Duodenal mucosa (tissue), 2 donors: ENCODE results near the gene USP48.

Experiments used
- H3K27ac ChIP-seq: one replicate; pipeline ENCODE4 v1.7.0; 2013; ENCODE audit warnings: low read depth, low read length
- H3K27me3 ChIP-seq, 2 donors: one replicate each; pipeline ENCODE4 v1.7.0; 2013; ENCODE audit warnings: low read length in 2 of 2, control low read depth in 1 of 2; ENCODE audit not compliant: insufficient read depth in 2 of 2, control insufficient read depth in 1 of 2
- H3K36me3 ChIP-seq, 2 donors: one replicate each; pipeline ENCODE4 v1.7.0; 2013; ENCODE audit warnings: low read length in 2 of 2, control low read depth in 1 of 2; ENCODE audit not compliant: insufficient read depth in 2 of 2, control insufficient read depth in 1 of 2
- H3K4me1 ChIP-seq, 2 donors: one replicate each; pipeline ENCODE4 v1.7.0; 2013; ENCODE audit warnings: low read length in 2 of 2, control low read depth in 1 of 2; ENCODE audit not compliant: insufficient read depth in 2 of 2, control insufficient read depth in 1 of 2
- H3K4me3 ChIP-seq, 2 donors: one replicate each; pipeline ENCODE4 v1.7.0; 2013; ENCODE audit warnings: low read length in 2 of 2, low read depth in 1 of 2
- H3K9ac ChIP-seq, 2 donors: one replicate each; pipeline ENCODE4 v1.7.0; 2013; ENCODE audit warnings: low read length in 2 of 2, low read depth in 1 of 2
- H3K9me3 ChIP-seq, 2 donors: one replicate each; pipeline ENCODE4 v1.7.0; 2013; ENCODE audit warnings: low read length in 2 of 2, control low read depth in 1 of 2; ENCODE audit not compliant: control insufficient read depth in 1 of 2

The USP48 gene

GRCh38 chr1:21641076-21641475 is 141.9 kb downstream of the USP48 start:
- no peaks in the 10 kb centered on the region for H3K36me3 ChIP-seq
- no peak overlapping the region for H3K9ac ChIP-seq
- peak overlapping the region; percentile 42 for H3K27ac ChIP-seq
- H3K27me3 ChIP-seq: peaks cover 0 to 4% of the 10 kb centered on the region in 2 donors
- H3K4me1 ChIP-seq: peaks cover 10 to 13% of the 10 kb centered on the region in 2 donors
- H3K4me3 ChIP-seq: no peak overlapping the region
- H3K9me3 ChIP-seq: no peaks in the 10 kb centered on the region

- Histone ChIP-seq H3K9ac (no peak overlapping the region), H3K9me3 (no peaks in the 10 kb centered on the region), H3K27me3 (peaks cover 0 to 4% of the 10 kb centered on the region in 2 donors), H3K27ac (no peak overlapping the region), H3K36me3 (no peaks in the 10 kb centered on the region), H3K4me3 (no peak overlapping the region), H3K4me1 (peaks cover 10 to 13% of the 10 kb centered on the region in 2 donors)
Observed at GRCh38 chr1:21640653-21641052, 142.3 kb downstream of the USP48 start.

- no peak overlapping the region for H3K9ac ChIP-seq
- H3K27ac ChIP-seq: peak overlapping the region; percentile 70
- H3K27me3 ChIP-seq: peaks cover 0 to 4% of the 10 kb centered on the region in 2 donors
Observed at GRCh38 chr1:21639594-21640041, 143.3 kb downstream of the USP48 start.

GRCh38 chr1:21638531-21639341 is 144.2 kb downstream of the USP48 start:
- Histone ChIP-seq H3K4me3 (no peak overlapping the region), H3K9me3 (no peaks in the 10 kb centered on the region), H3K9ac (peak overlapping the region in 1 of 2 donors; percentile 25), H3K4me1 (peaks cover 13 to 19% of the 10 kb centered on the region in 2 donors), H3K36me3 (no peaks in the 10 kb centered on the region), H3K27me3 (peaks cover 0 to 1% of the 10 kb centered on the region in 2 donors), H3K27ac (peak overlapping the region; percentile 70)

More at GRCh38 chr1:21639594-21640041, 143.3 kb downstream of the USP48 start:
- Histone ChIP-seq H3K4me1 (peaks cover 13% of the 10 kb centered on the region in 2 donors), H3K4me3 (no peak overlapping the region), H3K36me3 (no peaks in the 10 kb centered on the region), H3K9me3 (no peaks in the 10 kb centered on the region)

- Histone ChIP-seq H3K27ac (no peak overlapping the region), H3K36me3 (no peaks in the 10 kb centered on the region), H3K4me3 (no peak overlapping the region), H3K27me3 (no peaks in the 10 kb centered on the region), H3K4me1 (peaks cover 17 to 21% of the 10 kb centered on the region in 2 donors), H3K9me3 (no peaks in the 10 kb centered on the region), H3K9ac (no peak overlapping the region)
Observed at GRCh38 chr1:21637514-21637913, 145.4 kb downstream of the USP48 start.

GRCh38 chr1:21636029-21636428 is 146.9 kb downstream of the USP48 start:
- H3K27me3 ChIP-seq: no peaks in the 10 kb centered on the region
- no peaks in the 10 kb centered on the region for H3K9me3 ChIP-seq
- H3K36me3 ChIP-seq: no peaks in the 10 kb centered on the region
- H3K4me1 ChIP-seq: peaks cover 26 to 30% of the 10 kb centered on the region in 2 donors
- no peak overlapping the region for H3K9ac ChIP-seq
- no peak overlapping the region for H3K4me3 ChIP-seq
- no peak overlapping the region for H3K27ac ChIP-seq

- no peaks in the 10 kb centered on the region for H3K9me3 ChIP-seq
- no peaks in the 10 kb centered on the region for H3K27me3 ChIP-seq
- H3K4me3 ChIP-seq: no peak overlapping the region
- H3K27ac ChIP-seq: peak overlapping the region; percentile 36
- H3K4me1 ChIP-seq: peaks cover 26 to 30% of the 10 kb centered on the region in 2 donors
- no peak overlapping the region for H3K9ac ChIP-seq
- H3K36me3 ChIP-seq: no peaks in the 10 kb centered on the region
Observed at GRCh38 chr1:21634806-21635535, 148.0 kb downstream of the USP48 start.

- Histone ChIP-seq H3K36me3 (no peaks in the 10 kb centered on the region), H3K27me3 (no peaks in the 10 kb centered on the region), H3K27ac (peak overlapping the region; percentile 17), H3K9ac (no peak overlapping the region), H3K4me3 (no peak overlapping the region), H3K4me1 (peaks cover 26% of the 10 kb centered on the region in 2 donors), H3K9me3 (no peaks in the 10 kb centered on the region)
Observed at GRCh38 chr1:21633992-21634805, 148.8 kb downstream of the USP48 start.

GRCh38 chr1:21633141-21633755 is 149.7 kb downstream of the USP48 start:
- Histone ChIP-seq H3K36me3 (no peaks in the 10 kb centered on the region), H3K27ac (no peak overlapping the region), H3K27me3 (no peaks in the 10 kb centered on the region), H3K9me3 (no peaks in the 10 kb centered on the region), H3K4me1 (peaks cover 16 to 17% of the 10 kb centered on the region in 2 donors), H3K4me3 (no peak overlapping the region), H3K9ac (no peak overlapping the region)
